Measurements from ENCODE around the gene MRPL55.
"Not testable (repeated sequence)": the region's sequence is repeated elsewhere in the genome, so short reads cannot be mapped to it uniquely, and the experiment has no call there.

Gene MRPL55

DNA sequence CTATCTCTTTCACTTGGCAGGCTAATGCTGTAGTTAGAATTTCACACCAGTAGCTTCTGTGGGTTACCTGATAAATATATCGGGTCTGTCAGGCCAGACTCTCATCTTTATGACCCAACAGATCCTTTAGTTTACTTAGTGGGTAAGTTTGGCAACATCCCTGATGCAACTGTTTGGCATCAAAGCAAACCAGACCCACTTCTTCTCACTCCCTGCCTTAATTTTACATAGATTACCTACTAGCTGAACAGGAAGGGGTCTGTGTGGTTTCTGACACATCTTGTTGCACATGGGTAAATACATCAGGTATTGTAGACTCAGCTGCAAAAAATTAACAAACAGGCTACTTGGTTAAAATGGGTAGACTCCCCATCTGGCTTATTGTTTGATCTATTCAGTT lies 27.8 kb upstream of the MRPL55 start:
- no peak overlapping the region for H3K4me3 ChIP-seq
- peak overlapping the region in 2 of 21 experiments; percentile 10 to 29 for H3K27ac ChIP-seq

DNA sequence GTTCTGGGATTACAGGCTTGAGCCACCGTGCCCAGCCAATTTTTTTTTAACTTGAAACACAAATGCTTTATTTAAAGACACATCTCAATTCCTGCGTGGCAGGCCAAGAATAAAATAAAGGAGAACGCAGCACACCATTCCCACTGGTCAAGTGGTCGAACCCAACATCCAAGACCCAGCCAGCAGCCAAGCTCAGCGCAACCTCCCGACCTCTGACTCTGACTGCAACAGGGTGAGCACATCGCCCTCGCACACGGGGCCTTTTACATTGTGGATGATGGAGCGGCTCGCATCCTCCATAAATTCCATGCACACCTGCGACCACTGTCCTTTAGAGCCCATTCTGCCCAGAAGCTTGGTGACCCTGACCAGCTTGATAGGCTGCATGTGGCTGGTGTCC lies 25.5 kb upstream of the MRPL55 start:
- Histone ChIP-seq H3K27ac (no peak overlapping the region), H3K4me3 (no peak overlapping the region)

DNA sequence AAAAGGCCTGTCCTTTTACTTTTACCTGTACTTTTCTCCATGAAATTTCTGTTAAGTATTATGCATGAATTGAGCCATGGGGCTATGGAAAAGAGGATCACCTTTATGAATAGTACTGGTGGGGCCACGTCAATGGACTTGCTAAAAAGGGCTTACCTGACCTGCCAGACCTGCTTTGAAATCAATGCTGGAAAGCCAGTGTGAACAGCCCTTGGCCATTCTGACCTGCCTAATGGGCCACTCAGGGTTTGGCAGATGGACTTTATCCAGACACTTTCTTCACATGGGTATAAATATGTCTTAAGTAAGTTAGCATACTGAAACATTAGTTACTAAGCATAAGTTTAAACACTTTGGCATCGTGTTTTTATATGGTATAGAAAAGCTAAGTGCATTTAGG lies 22.7 kb upstream of the MRPL55 start:
- Histone ChIP-seq H3K27ac (peak overlapping the region in 1 of 21 experiments; percentile 32), H3K4me3 (no peak overlapping the region)

DNA sequence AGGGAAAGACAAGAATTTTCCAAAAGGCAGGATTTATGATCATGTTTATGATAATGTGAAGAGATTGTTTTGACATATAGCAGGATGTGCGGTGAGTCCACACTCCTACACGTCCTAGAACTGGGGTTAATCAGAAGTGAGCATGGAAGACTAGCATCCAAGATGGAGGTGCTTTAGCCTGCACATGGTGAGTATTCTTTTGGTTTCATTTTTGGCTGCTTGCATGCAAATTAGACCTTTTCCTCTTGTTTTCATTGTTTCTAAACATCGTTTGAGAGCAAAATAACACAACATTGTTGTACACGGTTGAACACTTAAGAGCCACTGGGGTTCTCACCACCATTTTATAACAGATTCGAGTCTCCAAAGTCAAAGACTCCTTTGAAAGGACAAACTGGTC lies 16.1 kb upstream of the MRPL55 start:
- Histone ChIP-seq H3K4me3 (no peak overlapping the region), H3K27ac (no peak overlapping the region)

DNA sequence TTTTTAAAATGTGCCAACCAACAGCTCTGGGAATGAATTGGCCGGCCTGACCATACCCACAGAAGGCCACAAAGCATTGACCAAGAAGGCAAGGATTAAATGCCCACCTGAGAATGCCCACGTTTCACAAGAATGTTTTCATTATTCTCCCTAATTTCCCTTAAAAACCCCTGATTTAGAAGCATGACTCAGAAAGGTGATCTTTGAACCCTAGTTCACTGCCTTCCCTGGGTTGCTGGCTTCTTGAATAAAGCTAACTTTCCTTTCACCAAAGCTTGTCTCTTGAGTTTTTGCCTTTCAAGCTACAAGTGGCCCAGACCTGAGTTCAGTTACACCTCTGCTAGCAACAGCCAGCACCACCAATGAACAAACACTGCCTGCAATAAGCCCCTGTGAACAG lies 14.4 kb upstream of the MRPL55 start:
- H3K27ac ChIP-seq, result no peak overlapping the region

DNA sequence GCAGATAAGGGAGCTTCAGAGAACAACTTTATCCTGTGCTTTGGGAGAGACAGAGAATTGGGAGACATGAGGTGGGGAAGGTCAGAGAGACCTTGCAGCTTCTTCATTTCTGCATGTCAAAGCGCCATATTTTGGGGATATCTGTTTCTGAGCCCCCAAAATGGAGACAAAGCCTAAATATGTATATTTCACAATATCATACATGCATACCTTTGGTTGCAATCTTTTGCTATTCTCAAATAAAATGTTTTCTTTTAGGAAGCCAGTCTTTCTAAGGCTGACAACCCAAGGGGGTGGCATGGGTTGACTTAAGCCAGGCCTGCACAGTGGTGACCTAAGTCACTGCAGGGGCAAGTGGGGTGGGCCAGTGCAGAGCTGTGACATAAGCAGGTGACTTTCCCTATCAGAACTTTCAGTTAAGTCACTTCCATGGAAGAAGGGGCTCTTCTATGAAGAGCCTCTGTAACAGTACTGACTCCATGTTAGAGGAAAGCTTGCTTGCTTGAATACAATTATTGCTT lies 13.9 kb upstream of the MRPL55 start:
- H3K4me3 ChIP-seq, result no peak overlapping the region
- no peak overlapping the region for H3K27ac ChIP-seq

More for the DNA sequence above, 14.4 kb upstream of the MRPL55 start:
- H3K4me3 ChIP-seq, result no peak overlapping the region

DNA sequence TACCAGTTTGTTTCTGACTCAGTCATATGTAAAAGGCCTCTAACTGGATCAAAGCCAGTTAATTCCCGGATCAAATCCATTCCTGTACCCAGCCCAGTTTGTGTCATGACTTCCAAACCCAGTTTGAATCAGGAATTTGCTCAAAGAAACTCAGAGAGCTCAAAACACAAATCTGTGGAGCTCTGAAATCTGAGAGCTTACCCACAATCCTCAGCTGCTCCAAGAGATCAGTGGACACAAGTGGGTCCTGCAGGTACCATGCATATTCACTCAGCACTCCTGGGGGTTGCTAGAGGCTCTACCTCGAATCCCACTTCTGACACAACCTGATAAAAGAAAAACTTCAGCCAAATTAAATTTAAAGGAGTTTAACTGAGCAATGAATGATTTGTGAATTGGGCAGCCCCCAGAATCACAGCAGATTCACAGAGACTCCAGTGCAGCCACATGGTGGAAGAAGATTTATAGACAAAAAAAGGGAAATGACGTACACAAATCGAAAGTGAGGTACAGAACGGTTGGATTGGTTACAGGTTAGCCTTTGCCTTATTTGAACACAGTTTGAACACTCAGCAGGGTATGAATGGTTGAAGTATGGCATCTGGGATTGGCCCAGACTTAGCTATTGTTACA lies 11.9 kb upstream of the MRPL55 start:
- peak overlapping the region in 6 of 21 experiments; percentile 11 to 54 (median 18) for H3K27ac ChIP-seq
- H3K4me3 ChIP-seq, result no peak overlapping the region

DNA sequence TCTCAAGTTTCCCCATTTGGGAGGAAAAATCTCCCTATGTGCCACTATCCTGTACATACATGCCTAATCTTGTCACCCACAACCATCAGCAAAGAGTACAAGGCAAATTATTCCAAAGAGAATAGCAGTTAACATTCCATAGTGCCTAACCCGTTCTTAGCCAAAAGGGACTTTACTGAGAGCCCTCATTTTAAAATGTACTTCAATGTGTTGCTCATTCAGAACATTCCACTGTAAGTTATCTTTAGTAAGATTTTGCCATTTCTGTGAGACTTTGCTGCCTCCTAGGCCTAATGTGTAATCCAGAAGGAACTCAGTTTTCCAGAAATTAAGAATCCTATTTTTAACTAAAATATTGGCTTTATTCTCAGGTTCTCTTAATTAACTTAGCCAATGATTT lies 11.3 kb upstream of the MRPL55 start:
- H3K4me3 ChIP-seq, result no peak overlapping the region
- peak overlapping the region in 7 of 21 experiments; percentile 7 to 64 (median 32) for H3K27ac ChIP-seq

DNA sequence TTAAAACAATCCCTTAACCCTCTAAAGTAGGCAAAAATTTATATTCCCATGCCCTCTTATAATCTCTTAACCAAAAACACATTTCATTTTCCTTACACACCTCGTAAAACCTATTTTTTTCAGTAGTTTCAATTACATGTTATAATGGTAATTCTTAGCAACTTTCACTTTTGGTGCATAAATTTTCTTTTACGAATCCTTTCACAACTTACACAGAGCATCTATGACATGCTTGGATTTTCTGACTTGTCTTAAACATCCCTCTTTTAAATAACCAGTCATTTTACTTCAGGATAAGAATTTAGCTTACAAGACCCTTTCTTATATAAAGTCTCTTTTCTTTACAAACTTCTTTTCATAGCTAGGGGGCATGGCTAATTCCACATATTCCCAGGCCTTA lies 8.9 kb upstream of the MRPL55 start:
- H3K4me3 ChIP-seq, result no peak overlapping the region
- no peak overlapping the region for H3K27ac ChIP-seq

DNA sequence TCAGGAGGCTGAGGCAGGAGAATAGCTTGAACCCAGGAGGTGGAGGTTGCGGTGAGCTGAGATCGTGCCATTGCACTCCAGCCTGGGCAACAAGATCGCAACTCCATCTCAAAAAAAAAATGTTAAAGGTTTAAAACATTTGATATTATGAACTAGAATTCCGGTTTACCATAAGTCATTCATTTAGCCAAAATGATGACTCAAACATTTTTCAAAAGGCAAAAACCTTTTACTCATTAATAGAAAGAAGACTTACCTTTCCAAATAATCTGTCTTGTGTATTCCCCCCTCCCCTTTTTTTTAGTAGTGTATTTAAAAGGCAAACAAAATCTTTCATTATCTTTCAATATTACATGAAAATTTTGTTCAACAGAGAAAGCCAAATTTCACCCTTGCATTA lies 8.2 kb upstream of the MRPL55 start:
- Histone ChIP-seq H3K27ac (no peak overlapping the region), H3K4me3 (no peak overlapping the region)

DNA sequence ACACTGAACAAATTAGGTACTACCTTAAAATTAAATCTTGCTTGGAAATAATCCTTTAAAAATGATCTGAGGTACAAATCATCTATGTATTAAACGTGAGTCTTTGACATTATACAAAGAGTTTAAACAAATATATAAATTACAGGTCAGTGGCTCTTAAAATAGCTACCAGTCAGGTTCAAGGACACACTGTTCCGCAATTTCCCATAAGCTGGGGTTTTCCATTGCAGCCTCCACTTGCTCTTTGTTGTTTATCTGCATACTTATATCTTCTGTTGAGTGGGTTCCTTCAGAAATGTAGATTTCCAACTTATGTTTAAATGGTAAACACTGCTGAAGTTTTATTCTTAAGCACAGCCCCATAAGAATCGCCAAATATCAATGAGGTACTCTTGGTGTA lies 5.7 kb upstream of the MRPL55 start:
- Histone ChIP-seq H3K4me3 (no peak overlapping the region), H3K27ac (no peak overlapping the region)

DNA sequence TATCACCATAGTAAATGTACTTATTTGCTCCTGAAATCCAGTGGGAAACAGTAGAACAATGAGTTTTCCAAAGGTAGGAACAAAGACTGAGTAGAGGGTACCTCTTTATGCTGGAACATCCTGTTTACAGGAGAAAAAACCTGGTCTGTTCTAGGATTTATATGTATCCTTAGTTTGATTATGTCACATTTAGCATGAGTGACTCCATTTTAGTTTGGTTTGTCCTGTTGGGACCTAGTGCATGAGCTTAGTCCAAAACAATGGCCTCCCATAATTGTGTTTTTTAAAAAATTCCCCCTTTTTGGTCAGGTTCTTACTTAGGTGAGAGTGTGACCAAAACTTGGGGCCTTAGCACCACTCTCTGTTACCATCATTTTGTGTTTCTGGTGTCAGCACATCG lies 3.5 kb upstream of the MRPL55 start:
- Histone ChIP-seq H3K27ac (no peak overlapping the region), H3K4me3 (no peak overlapping the region)

DNA sequence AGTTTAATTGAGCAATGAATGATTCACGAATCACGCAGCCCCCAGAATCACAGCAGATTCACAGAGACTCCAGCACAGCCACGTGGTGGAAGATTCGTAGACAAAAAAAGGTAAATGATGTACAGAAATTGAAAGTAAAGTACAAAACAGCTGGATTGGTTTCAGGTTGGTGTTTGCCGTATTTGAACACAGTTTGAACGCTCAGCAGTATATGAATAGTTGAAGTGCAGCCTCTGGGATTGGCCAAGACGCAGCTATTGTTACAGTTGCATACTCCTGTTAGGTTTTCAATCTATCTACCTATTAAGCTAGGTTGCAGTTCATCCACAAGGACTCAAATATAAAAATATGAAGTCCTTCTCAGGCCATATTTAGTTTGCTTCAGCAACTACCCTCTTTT lies 3.1 kb upstream of the MRPL55 start:
- H3K27ac ChIP-seq, result no peak overlapping the region

DNA sequence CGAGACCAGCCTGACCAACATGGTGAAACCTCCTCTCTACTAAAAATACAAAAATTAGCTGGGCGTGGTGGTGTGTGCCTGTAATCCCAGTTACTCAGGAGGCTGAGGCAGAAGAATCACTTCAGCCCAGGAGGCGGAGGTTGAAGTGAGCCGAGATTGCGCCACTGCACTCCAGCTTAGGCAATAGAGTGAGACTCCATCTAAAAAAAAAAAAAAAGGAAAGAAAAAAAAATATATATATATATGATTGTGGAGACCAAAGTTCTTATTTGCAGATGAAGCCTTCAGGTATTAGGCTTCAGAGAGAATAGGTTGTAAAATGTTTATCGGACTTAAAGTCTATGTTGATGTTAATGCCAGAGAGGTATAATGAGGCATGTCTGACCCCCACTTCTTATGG lies 2.2 kb upstream of the MRPL55 start:
- H3K4me3 ChIP-seq, H3K27ac ChIP-seq: not testable (repeated sequence)

More for the DNA sequence above, 3.1 kb upstream of the MRPL55 start:
- no peak overlapping the region for H3K4me3 ChIP-seq

DNA sequence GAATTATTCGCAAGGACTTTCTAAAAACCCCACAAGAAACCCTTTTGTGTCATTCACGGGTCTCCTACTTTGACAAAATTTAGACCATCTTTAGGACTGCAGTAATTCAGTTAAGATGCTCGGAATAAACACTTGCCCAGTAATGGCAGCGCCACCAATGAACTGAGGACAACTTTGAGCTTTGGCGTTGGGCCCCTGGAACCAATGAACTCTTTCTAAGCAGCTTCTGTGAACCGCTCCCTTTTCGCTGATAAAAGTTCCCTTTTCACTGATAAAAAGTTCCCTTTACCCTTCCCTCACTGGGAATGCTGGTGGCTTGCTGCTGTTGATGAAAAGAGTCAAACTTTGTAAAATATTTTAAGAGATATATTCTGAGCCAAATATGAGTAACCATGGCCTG lies 1.5 kb upstream of the MRPL55 start:
- Histone ChIP-seq H3K27ac (peak overlapping the region in 3 of 21 experiments; percentile 91 to 95 (median 94)), H3K4me3 (no peak overlapping the region)

DNA sequence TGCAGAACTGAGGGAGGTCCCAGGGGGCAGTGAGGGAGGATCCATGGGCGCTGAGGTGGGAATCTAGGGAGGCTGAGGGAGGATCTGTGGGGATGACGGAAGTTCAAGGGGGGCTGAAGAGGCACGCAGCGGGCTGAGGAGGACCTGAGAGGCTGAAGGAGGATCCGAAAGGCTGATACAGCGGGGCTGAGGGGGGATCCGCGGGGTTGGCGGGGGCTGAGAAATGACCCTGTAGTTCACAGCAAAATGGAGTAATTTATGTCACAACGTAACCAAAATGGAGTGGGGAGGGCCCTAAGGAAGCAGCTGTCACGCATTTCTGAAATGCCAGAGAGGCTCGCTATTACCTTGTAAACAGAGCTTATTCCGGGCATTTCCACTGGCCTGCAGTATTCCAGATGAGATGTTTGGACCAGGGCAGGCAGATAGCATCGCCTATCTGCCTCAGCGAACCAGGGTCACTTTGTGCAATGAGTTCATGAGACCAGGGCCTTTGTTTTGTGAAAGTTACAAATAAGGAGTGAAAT lies 926 bp upstream of the MRPL55 start:
- H3K4me3 ChIP-seq, result peak overlapping the region; percentile 75 to 91 (median 83)
- H3K27ac ChIP-seq, result peak overlapping the region; percentile 3 to 99 (median 92)

DNA sequence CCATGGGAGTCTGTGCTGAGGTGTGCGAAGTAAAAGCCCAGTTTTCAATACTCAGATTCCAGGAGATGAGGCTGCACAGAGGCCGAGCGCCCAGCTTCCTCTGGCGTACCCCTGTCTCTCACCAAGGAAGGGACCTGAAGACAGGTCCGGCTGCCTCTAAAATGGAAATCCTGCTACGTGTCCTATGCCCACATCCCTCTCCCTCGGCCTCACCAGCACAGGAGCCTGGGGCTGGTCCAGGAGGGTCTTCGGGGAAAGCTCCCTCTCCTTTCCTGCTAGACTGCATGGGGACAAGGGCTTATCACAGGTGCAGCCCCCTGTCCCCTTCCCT lies 392 bp downstream of the MRPL55 start:
- Histone ChIP-seq H3K27ac (peak overlapping the region; percentile 58 to 99 (median 92)), H3K4me3 (peak overlapping the region; percentile 75 to 91 (median 83))

DNA sequence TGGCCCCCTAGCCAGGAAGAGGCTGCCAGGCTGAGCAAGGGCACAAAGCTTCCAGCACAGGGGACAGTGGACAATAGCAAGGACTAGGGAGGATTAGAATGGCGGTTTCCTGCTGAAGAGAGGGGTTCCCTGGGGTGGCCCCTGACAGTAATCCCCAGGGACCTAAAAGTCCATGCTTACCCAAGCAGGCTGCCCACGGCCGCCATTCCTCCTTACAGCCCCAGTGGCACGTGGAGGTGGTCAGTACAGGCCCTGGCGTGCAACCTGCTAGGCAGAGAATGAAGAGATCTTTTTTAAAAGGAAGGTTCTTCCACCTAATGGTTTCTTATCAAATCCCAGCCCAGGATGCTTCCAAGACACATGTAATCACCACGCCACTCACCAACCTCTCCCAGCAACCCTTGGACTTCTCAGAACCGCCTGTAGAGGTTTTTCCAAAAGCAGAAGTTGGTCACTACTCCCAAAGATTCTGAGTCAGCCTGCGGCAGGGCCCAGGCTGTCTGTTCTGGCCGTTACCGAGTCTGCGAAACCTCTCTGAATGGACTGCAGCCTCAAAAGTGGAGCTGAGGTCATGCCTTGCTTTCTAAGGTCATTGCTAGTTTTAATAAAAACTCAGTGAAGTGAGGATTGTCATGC lies 926 bp downstream of the MRPL55 start:
- Histone ChIP-seq H3K27ac (peak overlapping the region in 20 of 21 experiments; percentile 68 to 99 (median 92)), H3K4me3 (peak overlapping the region; percentile 75 to 91 (median 83))

DNA sequence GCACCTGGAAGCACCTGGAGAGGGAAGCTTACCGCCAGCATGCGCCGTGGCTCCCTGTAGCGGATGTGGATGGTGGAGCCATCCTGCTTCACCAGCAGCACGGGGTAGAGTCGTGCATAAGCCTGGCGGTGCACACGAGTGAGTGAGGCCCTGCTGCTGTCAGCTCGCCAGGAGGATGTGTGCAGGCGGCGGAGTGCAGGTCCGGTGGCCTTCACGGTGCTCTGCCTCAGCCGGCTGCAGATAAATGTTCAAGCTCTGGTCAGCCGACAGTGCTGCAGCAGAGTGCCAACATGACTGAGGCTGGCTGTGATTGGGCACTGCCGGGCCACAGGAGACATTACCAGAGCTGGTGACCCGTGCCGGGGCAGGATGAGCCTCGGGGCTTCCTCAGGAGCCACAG lies 1.5 kb downstream of the MRPL55 start:
- Histone ChIP-seq H3K4me3 (no peak overlapping the region), H3K27ac (no peak overlapping the region)

DNA sequence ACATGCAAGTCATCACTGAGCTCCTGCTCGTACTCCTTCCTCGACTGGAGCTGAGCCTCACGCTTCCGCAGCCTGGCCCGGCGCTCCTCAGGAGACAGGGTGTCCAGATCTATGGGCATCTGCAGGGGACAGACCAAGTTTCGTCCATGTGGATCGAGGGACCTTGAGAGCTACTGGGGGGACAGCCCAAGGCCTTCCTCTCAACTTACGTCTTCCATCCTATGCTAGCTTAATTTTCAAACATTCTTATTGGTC lies 2.4 kb downstream of the MRPL55 start:
- H3K27ac ChIP-seq, result no peak overlapping the region
- no peak overlapping the region for H3K4me3 ChIP-seq

DNA sequence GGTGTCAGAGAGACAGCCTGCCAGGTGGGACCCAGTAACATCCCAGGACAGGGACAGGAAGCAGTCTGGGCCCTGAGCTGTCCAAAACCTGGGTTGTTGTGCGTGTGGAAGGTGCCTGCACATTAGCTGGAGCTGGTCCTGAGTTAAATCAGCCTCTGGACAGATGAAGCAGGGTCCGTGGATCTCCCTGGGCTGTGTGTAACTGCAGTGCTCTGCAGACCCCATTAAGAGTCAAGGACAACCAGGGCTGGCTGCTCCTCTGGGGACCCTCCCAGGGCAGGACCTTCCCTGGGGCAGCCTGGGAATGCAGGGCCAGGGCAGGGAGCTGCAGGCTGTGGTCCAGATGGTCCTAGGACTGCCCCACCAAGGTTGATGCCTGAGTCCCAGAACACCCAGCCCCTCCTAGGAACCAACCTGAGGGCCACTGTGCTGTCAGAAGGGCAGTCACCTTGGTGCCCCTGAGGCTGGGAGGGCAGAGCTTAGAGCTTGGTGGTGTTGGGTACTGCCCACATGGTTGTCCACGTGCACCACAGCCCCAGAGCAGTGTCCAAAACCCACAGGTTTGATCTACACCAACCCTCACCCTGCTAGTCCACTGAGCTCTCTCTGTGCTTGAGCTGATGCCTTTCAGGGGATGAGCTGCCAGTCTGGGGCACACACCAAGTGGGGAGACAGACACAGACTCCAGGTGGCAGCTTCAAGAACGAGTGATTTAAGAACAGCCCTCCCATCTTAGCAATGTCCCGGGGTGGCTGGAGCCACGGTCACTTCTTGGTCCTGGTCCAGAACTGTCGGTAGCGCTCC lies 2.9 kb downstream of the MRPL55 start:
- H3K27ac ChIP-seq, result no peak overlapping the region
- no peak overlapping the region for H3K4me3 ChIP-seq

Data from skin epidermis (tissue), 12 donors.